Esophagus squamous epithelium (tissue), 5 donors: ENCODE results near the gene IL1B. TPM values are rescaled to one million over a fixed set of nuclear protein-coding genes. Genes with fewer than 3 reads are reported as not detected.

Source experiments
- DNase-seq: peaks from one replicate; lab custom pipeline; 2025; lab: John Stamatoyannopoulos, UW
- H3K27ac ChIP-seq, 4 donors: fragments of 200-600 bp; sonication (generic); one replicate each; pipeline ENCODE4 v1.5.1; 2016 to 2019; ENCODE audit warnings: mild to moderate bottlenecking in 1 of 4
- H3K27me3 ChIP-seq, 4 donors: fragments of 200-600 bp; sonication (generic); 1 replicate in 3 of 4; 2 replicates in 1 of 4; pipeline versions ENCODE4 v1.5.1 to v1.6.0; 2017 to 2021; ENCODE audit warnings: antibody characterized with exemption in 1 of 4
- H3K36me3 ChIP-seq, 3 donors: fragments of 200-600 bp; sonication (generic); one replicate each; pipeline ENCODE4 v1.5.1; 2016 to 2019
- H3K4me1 ChIP-seq, 3 donors: fragments of 200-600 bp; sonication (generic); one replicate each; pipeline ENCODE4 v1.5.1; 2017 to 2019
- H3K4me3 ChIP-seq, 4 donors: fragments of 200-600 bp; sonication (generic); 1 replicate in 3 of 4; 2 replicates in 1 of 4; pipeline ENCODE4 v1.5.1; 2016 to 2019; ENCODE audit warnings: mild to moderate bottlenecking in 2 of 4, moderate library complexity in 1 of 4
- H3K9me3 ChIP-seq, 3 donors: fragments of 200-600 bp; sonication (generic); one replicate each; pipeline ENCODE4 v1.5.1; 2016 to 2019
- CTCF ChIP-seq, 6 experiments: fragments of 450-650 bp in 4 of 6; fragments of 200-600 bp in 2 of 6; sonication (generic) in 2 of 6; IDR thresholded peaks; one replicate each; pipeline ENCODE4 v1.5.1; 2016 to 2019; ENCODE audit warnings: antibody characterized with exemption in 6 of 6, mild to moderate bottlenecking in 4 of 6, moderate library complexity in 4 of 6
- POLR2A ChIP-seq, 4 donors: fragments of 450-650 bp; IDR thresholded peaks; one replicate each; pipeline ENCODE4 v1.6.1; 2017; ENCODE audit warnings: antibody characterized with exemption in 4 of 4, mild to moderate bottlenecking in 4 of 4, moderate library complexity in 3 of 4
- WGBS, 2 donors: methylation state at CpG; one replicate each; pipeline ENCODE4 v1.1.5; 2018; 5-methylcytosine and 5-hydroxymethylcytosine counted together
- intact Hi-C: fragments of 100-400 bp; cut with DNase I; formaldehyde crosslinking; loops from one replicate; pipeline ENCODE4 v1.15.0; 2022
- total RNA-seq, 4 donors: library from RNA; depleted of rRNA; stranded (reverse); fragments of >200 nt; gene quantifications; one replicate each; pipeline ENCODE4 v1.1.0, GENCODE V29; 2016
- donor health status: DM: yes; HTN: yes; CAD: no.

IL1B gene
- total RNA-seq, 4 donors from 2014 or later = 1.3 to 16.5 (median 4.4) TPM

- intact Hi-C loops = no loop called here
- no peaks in the 10 kb centered on the region for H3K36me3 ChIP-seq
- H3K27me3 ChIP-seq = no peaks in the 10 kb centered on the region
- peaks cover 0 to 26% (median 5%) of the 10 kb centered on the region in 3 donors for H3K4me1 ChIP-seq
- no peak overlapping the region for H3K4me3 ChIP-seq
- 76 to 78% methylated on average over 3 of the region's 3 CpGs for WGBS, 2 donors
- TF ChIP-seq CTCF (IDR thresholded peaks at IDR 0.05) (no peak), POLR2A (IDR thresholded peaks at IDR 0.05) (no peak)
- H3K27ac ChIP-seq = no peak overlapping the region
- DNase-seq = no peak
- no peaks in the 10 kb centered on the region for H3K9me3 ChIP-seq
These were observed 54.3 kb downstream of the IL1B start for GRCh38 chr2:112782234-112782799.

Other genes with a start within 250 kb of the IL1B start
- 10 to 100 TPM in 3 of 4 donors, 1 to 10 TPM in 1; 9.4 to 26.9 (median 21.5) TPM for gene SLC20A1, start 190.8 kb downstream of the IL1B start, total RNA-seq
- gene NT5DC4, start 115.8 kb downstream of the IL1B start, total RNA-seq = not detected
- 10 to 100 TPM in 1 of 4 donors, 1 to 10 TPM in 3; 4.3 to 14.4 (median 6.7) TPM for gene CKAP2L, start 72.2 kb downstream of the IL1B start, total RNA-seq
- gene IL1A, start 52.3 kb downstream of the IL1B start, total RNA-seq = 10 to 100 TPM in 1 of 4 donors, 1 to 10 TPM in 2, under 1 TPM in 1; 0.53 to 37.4 (median 4.3) TPM
- gene IL37, start 74.4 kb upstream of the IL1B start, total RNA-seq = 1 to 10 TPM in 1 of 4 donors, not detected in 3; 1.3 TPM
- 100 to 1,000 TPM in 1 of 4 donors, 1 to 10 TPM in 2, not detected in 1; 7.3 to 223 (median 7.7) TPM for gene IL36G, start 141.2 kb upstream of the IL1B start, total RNA-seq
- gene IL36A, start 168.7 kb upstream of the IL1B start, total RNA-seq = 100 to 1,000 TPM in 3 of 4 donors, 10 to 100 TPM in 1; 54.9 to 254 (median 207) TPM
- 1 to 10 TPM in 2 of 4 donors, not detected in 2; 1.5 to 1.7 TPM for gene IL36B, start 216.1 kb upstream of the IL1B start, total RNA-seq
- 10 to 100 TPM in 3 of 4 donors, 1 to 10 TPM in 1; 5.0 to 90.7 (median 28.9) TPM for gene IL36RN, start 222.4 kb upstream of the IL1B start, total RNA-seq
- gene IL1F10, start 231.2 kb upstream of the IL1B start, total RNA-seq = under 1 TPM in 1 of 4 donors, not detected in 3; 0.53 TPM